Thyroid gland (tissue), 4 donors: Measurements from ENCODE around the gene ARL6IP4. TPM values are rescaled to one million over a fixed set of nuclear protein-coding genes. Genes with fewer than 3 reads are reported as not detected.

Experiments
- DNase-seq, 2 donors: peaks; one replicate each; pipeline ENCODE4 v3.0.0-alpha.2; 2019
- H3K27ac ChIP-seq, 3 donors: fragments of 200-600 bp; sonication (generic); 1 replicate in 2 of 3; 2 replicates in 1 of 3; pipeline ENCODE4 v1.5.1; 2016 to 2019; ENCODE audit warnings: mild to moderate bottlenecking in 1 of 3, moderate library complexity in 1 of 3
- H3K27me3 ChIP-seq: fragments of 200-600 bp; sonication (generic); one replicate; pipeline ENCODE4 v1.5.1; 2019
- H3K36me3 ChIP-seq, 2 donors: fragments of 200-600 bp; sonication (generic); one replicate each; pipeline ENCODE4 v1.5.1; 2016 to 2019
- H3K4me1 ChIP-seq, 2 donors: fragments of 200-600 bp; sonication (generic); one replicate each; pipeline ENCODE4 v1.5.1; 2017 to 2019
- H3K4me3 ChIP-seq, 3 donors: fragments of 200-600 bp; sonication (generic); replicated peaks in 1 of 3; 1 replicate in 2 of 3; 2 replicates in 1 of 3; pipeline ENCODE4 v1.5.1; 2016; ENCODE audit warnings: mild to moderate bottlenecking in 1 of 3
- H3K9me3 ChIP-seq: fragments of 200-600 bp; sonication (generic); one replicate; pipeline ENCODE4 v1.5.1; 2017
- POLR2A ChIP-seq, 2 donors: fragments of 450-650 bp; IDR thresholded peaks; one replicate each; pipeline ENCODE4 v1.6.1; 2017; ENCODE audit warnings: antibody characterized with exemption in 2 of 2, mild to moderate bottlenecking in 2 of 2, moderate library complexity in 1 of 2
- WGBS, 2 donors: methylation state at CpG; one replicate each; pipeline ENCODE4 v1.1.5; 2017; 5-methylcytosine and 5-hydroxymethylcytosine counted together
- intact Hi-C: fragments of 100-400 bp; cut with DNase I; formaldehyde crosslinking; loops from one replicate; pipeline ENCODE4 v1.15.1; 2023
- total RNA-seq, 4 donors: library from RNA; depleted of rRNA; stranded (reverse); fragments of >200 nt; gene quantifications; one replicate each; pipeline ENCODE4 v1.2.3, GENCODE V29; 2016
- TF ChIP-seq, protein P1 (sequence below), 6 experiments: fragments of 200-600 bp in 3 of 6; fragments of 450-650 bp in 3 of 6; sonication (generic) in 3 of 6; IDR thresholded peaks; one replicate each; pipeline ENCODE4 v1.5.1; 2016 to 2019; ENCODE audit warnings: antibody characterized with exemption in 6 of 6, mild to moderate bottlenecking in 2 of 6, inconsistent platforms in 1 of 6, moderate library complexity in 1 of 6

ARL6IP4 gene
- total RNA-seq, 4 donors from 2014 or later: 210 to 281 (median 262) TPM

DNA sequence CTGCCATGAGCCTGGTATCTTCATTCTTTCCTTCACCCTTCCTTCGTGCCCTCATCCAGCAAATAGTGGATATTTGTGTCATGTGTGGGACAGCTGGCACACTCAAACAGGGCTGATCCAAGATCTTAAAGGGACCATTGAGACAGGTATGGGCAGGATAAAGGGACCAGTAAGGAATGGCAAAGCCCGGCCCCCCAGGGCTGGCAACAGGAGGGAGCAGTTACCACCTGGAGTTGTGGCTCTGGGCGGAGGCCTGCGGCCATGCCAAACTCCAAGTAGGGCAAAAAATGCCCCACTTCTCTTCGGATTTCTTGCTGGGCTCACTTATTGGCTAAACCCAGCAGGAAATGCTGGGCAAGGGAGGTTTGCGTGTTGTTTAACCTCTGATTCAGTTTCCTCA is 3.3 kb upstream of the ARL6IP4 start:
- H3K27ac ChIP-seq: no peak overlapping the region
- intact Hi-C loops: no loop called here
- peaks cover 35 to 41% of the 10 kb centered on the region in 2 donors for H3K4me1 ChIP-seq
- no peaks in the 10 kb centered on the region for H3K27me3 ChIP-seq
- no peak overlapping the region for H3K4me3 ChIP-seq
- no peaks in the 10 kb centered on the region for H3K36me3 ChIP-seq
- 85 to 93% methylated on average over 3 to 6 of the region's 6 CpGs for WGBS, 2 donors
- no peak for DNase-seq
- no peaks in the 10 kb centered on the region for H3K9me3 ChIP-seq
- no peak for TF ChIP-seq POLR2A (IDR thresholded peaks at IDR 0.05)
- TF ChIP-seq, protein P1, sequence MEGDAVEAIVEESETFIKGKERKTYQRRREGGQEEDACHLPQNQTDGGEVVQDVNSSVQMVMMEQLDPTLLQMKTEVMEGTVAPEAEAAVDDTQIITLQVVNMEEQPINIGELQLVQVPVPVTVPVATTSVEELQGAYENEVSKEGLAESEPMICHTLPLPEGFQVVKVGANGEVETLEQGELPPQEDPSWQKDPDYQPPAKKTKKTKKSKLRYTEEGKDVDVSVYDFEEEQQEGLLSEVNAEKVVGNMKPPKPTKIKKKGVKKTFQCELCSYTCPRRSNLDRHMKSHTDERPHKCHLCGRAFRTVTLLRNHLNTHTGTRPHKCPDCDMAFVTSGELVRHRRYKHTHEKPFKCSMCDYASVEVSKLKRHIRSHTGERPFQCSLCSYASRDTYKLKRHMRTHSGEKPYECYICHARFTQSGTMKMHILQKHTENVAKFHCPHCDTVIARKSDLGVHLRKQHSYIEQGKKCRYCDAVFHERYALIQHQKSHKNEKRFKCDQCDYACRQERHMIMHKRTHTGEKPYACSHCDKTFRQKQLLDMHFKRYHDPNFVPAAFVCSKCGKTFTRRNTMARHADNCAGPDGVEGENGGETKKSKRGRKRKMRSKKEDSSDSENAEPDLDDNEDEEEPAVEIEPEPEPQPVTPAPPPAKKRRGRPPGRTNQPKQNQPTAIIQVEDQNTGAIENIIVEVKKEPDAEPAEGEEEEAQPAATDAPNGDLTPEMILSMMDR (IDR thresholded peaks at IDR 0.05): no peak

DNA sequence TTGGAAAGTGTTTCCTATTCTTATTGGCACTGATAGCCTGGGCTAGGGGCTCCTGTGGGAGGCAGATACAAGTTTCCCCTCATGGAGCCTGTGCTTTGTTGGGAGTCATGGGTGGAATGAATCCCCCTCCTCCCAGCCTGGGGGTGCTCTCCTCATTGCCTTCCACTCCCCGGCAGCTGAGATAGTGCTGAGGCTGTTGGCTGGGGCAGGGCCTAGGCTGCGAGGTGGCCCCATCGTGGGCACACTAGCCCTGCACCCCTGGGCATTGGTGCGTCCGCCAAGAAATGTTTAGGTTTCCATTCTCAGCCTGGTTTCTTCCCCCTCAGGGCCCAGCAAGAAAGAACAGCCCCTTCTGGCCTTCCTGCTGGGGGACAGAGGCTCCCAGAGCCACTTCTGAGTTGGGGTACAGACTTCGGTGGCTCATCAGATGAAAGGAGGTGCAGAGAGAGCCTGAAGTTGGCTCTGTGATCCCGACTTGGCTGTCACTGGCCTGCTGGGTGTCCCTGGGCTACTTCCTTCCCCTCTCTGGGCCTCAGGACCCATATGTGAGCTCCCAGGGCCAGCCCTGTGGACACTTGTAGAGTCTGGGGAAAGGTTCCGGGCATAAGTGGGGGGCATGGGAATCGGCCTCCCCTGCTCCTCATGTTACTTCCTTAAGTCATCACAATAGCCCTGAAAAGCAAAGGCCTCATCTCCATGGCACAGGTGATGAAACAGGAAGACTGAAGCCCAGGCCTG is 2.7 kb upstream of the ARL6IP4 start:
- Histone ChIP-seq H3K4me3 (no peak overlapping the region), H3K27me3 (no peaks in the 10 kb centered on the region), H3K36me3 (no peaks in the 10 kb centered on the region), H3K9me3 (no peaks in the 10 kb centered on the region), H3K27ac (no peak overlapping the region), H3K4me1 (peaks cover 37 to 48% of the 10 kb centered on the region in 2 donors)
- intact Hi-C loops: no loop called here
- no peak for TF ChIP-seq POLR2A (IDR thresholded peaks at IDR 0.05)
- TF ChIP-seq, protein P1 (IDR thresholded peaks at IDR 0.05): no peak
- DNase-seq: no peak
- WGBS, 2 donors: 72 to 79% methylated on average over 3 to 8 of the region's 9 CpGs

DNA sequence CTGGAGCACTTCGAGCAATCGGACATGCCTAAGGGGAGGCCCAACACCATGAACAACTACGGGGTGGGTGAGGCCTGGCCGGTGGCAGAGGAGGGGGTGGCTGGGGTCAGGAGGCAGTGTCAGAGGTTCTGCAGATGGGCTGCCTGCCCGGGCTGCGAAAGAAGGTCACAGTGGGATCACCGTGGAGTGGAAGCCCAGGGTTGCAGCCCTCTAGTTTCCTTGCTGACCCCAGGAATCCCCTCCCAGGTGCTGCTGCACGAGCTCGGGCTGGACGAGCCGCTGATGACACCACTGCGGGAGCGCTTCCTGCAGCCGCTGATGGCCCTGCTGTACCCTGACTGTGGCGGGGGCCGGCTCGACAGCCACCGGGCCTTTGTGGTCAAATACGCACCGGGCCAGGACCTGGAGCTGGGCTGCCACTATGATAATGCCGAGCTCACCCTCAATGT is 1.9 kb upstream of the ARL6IP4 start:
- no peak for DNase-seq
- no peak for TF ChIP-seq POLR2A (IDR thresholded peaks at IDR 0.05)
- TF ChIP-seq, protein P1 (IDR thresholded peaks at IDR 0.05): no peak
- Histone ChIP-seq H3K27me3 (no peaks in the 10 kb centered on the region), H3K9me3 (no peaks in the 10 kb centered on the region), H3K4me3 (no peak overlapping the region), H3K36me3 (no peaks in the 10 kb centered on the region), H3K27ac (no peak overlapping the region), H3K4me1 (peaks cover 37 to 53% of the 10 kb centered on the region in 2 donors)
- intact Hi-C loops: no loop called here
- 86 to 92% methylated on average over 6 to 15 of the region's 21 CpGs for WGBS, 2 donors

DNA sequence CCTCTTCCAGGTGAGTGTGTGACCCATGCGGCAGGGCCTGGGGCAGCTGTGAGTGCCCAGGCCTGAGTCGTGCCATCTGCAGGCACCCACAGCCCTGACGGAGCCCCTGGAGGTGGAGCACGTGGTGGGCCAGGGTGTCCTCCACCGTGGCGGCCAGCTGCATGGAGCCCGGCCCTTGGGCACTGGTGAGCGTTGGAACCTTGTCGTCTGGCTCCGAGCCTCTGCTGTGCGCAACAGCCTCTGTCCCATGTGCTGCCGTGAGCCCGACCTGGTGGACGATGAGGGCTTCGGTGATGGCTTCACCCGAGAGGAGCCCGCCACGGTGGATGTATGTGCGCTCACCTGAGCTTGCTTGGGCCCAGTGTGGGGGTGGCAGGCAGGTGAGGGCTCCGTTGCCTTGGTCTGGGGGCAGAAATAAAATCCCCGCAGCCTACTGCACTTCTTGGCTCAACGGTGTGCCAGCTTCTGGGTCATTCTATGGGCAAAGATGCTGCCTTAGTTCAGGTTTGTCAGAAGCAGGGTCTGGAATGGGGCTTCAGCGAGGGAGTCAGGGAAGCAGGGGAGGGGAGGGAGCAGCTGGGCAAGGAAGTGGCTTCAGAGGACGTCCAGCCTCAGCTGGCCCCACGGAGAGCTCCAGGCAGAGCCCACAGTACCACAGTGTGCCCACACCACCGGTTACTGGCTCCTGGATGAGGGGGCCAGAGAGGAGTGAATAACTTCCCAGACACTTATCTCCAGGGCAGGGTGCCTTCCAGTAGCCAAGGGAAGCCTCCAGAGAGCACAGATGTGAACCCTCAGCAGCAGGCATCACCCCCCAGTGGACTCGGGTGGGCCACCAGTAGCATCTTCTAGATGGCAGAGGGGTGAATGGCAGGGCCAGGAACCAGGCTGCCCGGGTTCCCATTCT is 1.2 kb upstream of the ARL6IP4 start:
- DNase-seq: no peak
- 68 to 72% methylated on average over 16 to 19 of the region's 28 CpGs for WGBS, 2 donors
- peaks cover 31 to 56% of the 10 kb centered on the region in 2 donors for H3K4me1 ChIP-seq
- H3K27ac ChIP-seq: no peak overlapping the region
- no peak for TF ChIP-seq POLR2A (IDR thresholded peaks at IDR 0.05)
- no peaks in the 10 kb centered on the region for H3K9me3 ChIP-seq
- intact Hi-C loops: no loop called here
- peak overlapping the region in 1 of 3 donors; percentile 98 for H3K4me3 ChIP-seq
- no peaks in the 10 kb centered on the region for H3K27me3 ChIP-seq
- no peaks in the 10 kb centered on the region for H3K36me3 ChIP-seq

DNA sequence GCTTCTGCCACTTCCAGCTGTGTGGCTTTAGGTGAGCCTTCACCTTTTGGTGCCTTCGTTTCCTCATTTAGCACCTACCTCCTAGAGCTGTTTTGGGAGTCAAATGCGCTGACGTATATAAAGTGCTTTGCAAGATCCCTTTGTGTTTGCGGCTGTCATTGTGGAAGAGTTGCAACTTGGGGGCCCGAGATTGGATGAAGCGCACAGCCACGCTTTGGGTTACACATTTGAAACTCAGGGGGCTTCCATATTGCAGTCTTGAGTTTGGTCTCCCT is 636 bp upstream of the ARL6IP4 start:
- no peak for DNase-seq
- H3K27me3 ChIP-seq: no peaks in the 10 kb centered on the region
- TF ChIP-seq, protein P1 (IDR thresholded peaks at IDR 0.05): no peak
- no peak for TF ChIP-seq POLR2A (IDR thresholded peaks at IDR 0.05)
- no peaks in the 10 kb centered on the region for H3K9me3 ChIP-seq
- peak overlapping the region; percentile 33 to 98 (median 60) for H3K4me3 ChIP-seq
- no peaks in the 10 kb centered on the region for H3K36me3 ChIP-seq
- intact Hi-C loops: loop anchor here (5.0 kb wide), 1 partner anchor 257 kb away; no protein-coding TSS in a partner anchor
- H3K27ac ChIP-seq: peak overlapping the region in 1 of 3 donors; percentile 84
- WGBS, 2 donors: 15 to 16% methylated on average over 6 to 7 of the region's 7 CpGs
- peaks cover 31 to 62% of the 10 kb centered on the region in 2 donors for H3K4me1 ChIP-seq
